ENCODE measurements around the gene MIER2.

Gene MIER2

GRCh38 chr19:310781-311496 lies 33.7 kb downstream of the MIER2 start:
- no peak for DNase-seq (ENCODE audit: low read depth in 2 of 3, low spot score in 1 of 3)

DNA sequence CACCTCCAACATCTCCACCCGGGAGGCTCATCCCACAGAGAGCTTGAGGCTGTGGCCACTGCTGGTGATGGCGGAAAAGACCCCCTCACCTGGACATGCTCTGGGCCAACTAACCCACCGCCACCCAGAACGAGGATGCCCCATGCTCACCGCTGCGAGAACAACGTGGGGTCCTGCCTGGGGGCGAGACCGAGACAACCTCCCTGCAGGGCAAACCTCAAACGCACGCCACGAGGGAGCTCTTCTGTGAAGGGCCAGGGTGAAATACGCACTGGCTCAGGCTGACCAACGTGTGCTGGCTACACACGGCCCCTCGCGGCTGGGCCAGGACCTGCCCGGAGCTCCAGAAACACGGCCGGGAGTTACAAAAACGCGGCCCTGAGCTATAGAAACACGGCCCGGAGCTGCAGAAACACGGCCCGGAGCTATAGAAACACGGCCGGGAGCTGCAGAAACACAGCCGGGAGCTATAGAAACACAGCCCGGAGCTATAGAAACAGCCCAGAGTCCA lies 34.4 kb downstream of the MIER2 start:
- DNase-seq (ENCODE audit: low read depth in 2 of 3, low spot score in 1 of 3), result no peak

GRCh38 chr19:309206-309565 lies 35.4 kb downstream of the MIER2 start:
- no peak for DNase-seq (ENCODE audit: low read depth in 2 of 3, low spot score in 1 of 3)

- DNase-seq (ENCODE audit: low read depth in 2 of 3, low spot score in 1 of 3), result no peak
Measured at GRCh38 chr19:308471-309205, 36.0 kb downstream of the MIER2 start.

DNA sequence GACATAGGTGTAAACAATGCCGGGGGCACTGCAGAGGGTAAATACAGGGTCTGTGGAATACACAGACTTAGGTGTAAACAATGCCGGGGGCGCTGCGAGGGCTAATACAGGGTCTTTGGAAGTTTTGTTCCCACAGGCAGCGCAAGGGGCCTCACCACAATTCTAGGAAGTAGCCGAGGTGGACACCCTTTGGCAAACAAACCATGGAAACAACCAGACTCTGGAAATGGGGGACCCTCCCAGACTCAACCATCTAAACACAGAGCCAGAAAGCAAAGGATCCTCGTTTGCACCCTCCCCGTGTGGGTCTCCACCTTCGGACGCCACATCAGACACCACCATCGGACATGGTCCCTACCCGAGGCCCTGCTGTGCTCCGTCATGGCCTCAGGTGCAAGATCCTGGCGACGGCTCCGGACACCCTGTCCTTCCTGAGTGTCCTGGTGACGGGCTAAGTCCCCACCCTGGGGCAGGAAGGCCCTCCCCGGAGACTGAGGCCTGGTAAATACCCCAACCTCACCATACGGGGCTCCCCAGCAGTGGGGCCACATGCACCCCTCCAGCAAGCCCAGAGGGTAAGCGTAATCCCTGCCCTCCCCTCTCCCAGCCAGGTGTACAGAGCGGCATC lies 36.7 kb downstream of the MIER2 start:
- no peak for DNase-seq (ENCODE audit: low read depth in 2 of 3, low spot score in 1 of 3)

DNA sequence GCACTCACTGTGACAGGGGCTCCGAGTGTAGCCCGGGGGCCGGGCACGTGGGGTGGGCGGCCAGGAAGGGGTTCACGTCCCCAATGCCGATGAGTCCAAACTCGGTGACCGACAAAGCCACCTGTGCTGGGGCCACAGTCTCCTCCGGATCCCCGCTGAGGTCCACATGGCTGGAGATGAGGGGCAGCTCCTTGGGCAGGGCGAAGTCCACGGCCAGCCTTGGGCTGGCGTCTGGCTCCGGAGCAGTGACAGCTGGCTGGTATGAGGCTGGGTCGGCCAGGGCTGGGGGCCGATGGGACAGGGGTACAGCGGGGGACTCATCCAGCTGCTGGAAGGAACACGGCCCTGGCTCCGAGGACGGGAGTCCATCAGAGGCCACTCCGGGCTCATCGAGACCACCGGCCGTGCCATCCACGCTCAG lies 37.5 kb downstream of the MIER2 start:
- DNase-seq (ENCODE audit: low read depth in 2 of 3, low spot score in 1 of 3), result no peak

- DNase-seq (ENCODE audit: low read depth in 2 of 3, low spot score in 1 of 3), result no peak
Measured at GRCh38 chr19:306151-306900, 38.3 kb downstream of the MIER2 start.

GRCh38 chr19:305240-306150 lies 39.1 kb downstream of the MIER2 start:
- DNase-seq (ENCODE audit: low read depth in 2 of 3, low spot score in 1 of 3), result no peak

DNA sequence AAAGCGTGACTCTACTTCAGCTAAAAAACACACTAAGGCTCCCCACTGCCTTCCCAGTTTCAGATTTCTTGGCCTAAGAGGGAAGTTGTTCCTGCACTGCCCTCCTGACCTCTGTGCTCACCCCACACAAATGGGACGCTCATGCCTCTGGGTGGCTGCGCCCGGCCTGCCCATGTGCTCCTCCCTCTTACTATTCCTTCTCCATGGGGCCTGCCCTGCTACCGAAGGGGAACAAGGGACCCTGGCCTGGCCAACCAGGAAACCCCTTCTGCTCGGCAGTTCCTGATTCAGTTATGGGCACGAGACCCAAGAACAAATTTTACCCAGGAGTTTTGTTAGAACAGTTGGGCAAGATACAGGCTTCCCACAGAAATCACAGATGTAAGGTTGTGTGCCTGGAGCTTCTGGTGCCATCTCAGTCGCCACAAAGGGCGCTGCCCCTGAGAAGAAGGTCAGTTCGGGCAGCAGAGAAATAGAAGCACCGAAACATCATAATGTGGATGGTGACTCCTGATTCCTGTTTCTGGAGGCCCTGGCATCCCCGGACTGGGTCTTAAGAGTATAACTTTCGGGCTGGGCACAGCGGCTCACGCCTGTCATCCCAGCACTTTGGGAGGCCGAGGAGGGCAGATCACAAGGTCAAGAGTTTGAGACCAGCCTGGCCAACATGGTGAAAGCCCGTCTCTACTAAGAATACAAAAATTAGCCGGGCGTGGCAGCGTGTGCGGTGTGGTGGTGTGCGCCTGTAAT lies 47.9 kb downstream of the MIER2 start:
- DNase-seq (ENCODE audit: low read depth in 2 of 3, low spot score in 1 of 3), result no peak

GRCh38 chr19:295687-296370 lies 48.8 kb downstream of the MIER2 start:
- DNase-seq (ENCODE audit: low read depth in 2 of 3, low spot score in 1 of 3), result no peak

DNA sequence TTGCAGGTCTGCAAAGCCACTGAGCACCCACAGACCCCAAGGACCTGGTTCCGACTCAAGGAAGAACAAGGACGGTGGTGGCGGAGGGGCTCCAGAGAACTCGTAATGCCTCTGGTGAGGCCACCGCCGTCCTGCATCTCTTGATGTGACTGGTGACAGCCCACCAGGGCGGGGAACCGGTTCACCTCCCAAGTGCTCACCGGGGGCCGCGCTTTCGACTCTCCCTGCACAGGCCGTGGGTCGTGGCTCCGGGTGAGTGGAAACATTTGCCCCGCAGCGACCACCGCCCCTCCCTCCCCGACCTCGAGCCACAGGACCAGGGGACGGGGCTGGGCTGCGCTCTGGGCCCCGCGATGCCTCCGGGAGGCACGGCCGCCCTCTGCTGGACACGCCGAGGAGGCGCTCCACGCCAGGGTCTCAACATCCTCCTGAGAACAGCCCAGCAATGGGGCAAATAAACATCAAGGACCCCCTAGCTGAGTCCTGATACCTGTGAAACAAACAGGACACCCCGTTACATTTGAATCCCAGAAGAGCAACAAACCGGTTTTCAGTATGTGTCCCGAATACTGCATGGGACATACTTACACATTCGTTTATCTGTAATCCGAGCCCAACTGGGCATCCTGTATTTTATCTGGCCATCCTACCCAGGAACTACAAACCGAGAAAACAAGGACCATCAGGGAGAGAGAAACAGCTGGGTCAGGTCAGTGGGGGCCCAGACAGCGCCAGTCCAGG lies 49.5 kb downstream of the MIER2 start:
- DNase-seq (ENCODE audit: low read depth in 2 of 3, low spot score in 1 of 3), result peak in 2 of 3 donors; percentile 33 to 38

DNA sequence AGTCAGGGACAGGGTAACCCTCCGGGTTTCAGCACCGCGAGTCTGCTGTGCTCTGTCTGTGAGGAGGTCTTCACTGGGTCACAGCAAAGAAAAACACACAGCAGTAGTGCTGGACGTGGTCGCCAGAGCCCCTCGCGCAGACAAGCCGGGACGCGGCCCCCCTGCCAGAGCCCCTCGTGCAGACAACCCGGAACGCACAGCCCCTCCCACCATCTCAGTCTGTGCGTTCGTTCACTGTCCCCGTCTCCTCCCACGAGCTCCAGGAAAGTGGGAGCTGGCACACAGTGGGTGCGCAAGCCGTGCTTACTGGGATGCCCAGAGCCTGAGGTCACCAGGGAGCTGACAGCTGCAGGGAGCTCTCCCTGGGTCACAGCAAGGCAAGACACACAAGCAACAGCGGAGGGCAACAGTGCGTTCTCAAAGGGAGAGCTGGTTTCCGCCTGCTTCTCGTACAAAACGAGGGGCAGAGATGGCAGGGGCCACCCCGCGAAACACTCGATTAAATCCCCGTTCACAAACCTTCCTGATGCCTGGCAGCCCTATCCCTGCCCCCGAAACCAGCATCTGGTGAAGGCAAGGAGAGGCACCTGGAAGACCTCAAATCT lies 50.2 kb downstream of the MIER2 start:
- DNase-seq (ENCODE audit: low read depth in 2 of 3, low spot score in 1 of 3), result no peak

DNA sequence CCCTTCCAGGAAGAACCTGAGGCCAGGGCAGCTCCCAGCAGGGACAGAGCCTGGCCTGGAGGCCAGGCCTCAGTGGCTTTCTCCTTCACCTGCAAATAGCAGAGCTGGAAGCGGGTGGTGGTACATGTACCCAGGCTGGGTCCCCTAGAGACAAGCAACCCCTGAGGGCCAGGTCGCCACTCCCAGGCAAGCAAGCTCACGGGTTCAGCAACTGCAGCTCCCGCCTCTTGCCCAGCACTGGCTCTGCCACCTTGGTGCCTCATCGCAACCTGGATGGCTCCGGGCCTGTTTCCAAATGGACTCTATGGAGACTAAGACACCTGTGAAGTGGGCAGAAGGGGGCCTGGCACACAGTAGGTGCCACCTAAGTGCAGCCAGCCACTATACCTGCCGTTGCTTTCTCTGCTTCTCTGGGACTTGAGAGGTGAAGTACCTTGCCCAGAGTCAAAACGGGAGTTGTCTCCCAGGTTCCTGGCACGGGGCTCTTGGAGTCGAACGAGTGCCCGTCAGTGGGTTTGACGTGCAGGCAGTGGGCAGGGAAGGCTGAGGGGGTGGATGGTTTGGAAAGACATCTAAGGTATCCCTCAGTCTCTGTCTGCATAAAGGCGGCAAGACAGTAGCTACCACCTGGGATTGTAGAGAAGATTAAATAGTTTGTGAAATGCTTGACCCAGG lies 51.0 kb downstream of the MIER2 start:
- DNase-seq (ENCODE audit: low read depth in 2 of 3, low spot score in 1 of 3), result no peak

DNA sequence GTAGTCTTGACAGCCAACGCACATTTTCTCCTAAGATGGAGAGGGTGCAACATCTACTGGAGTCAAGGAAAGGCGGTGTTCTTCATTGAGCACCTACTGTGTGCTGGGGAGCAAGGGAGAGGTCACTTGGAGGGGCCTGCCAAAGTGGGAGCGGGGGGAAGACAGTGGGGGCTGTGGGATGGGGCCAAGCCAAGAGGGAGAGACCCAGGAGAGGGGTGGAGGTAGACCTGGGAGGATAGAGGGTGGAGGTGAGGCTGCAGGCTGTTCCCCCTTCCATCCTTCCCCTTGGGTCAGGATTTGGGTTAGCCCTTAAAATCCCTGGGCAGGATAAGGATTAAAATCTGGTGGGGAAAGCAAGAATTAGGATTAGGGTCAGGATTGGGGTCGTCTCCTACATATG lies 51.6 kb downstream of the MIER2 start:
- DNase-seq (ENCODE audit: low read depth in 2 of 3, low spot score in 1 of 3), result no peak

- DNase-seq (ENCODE audit: low read depth in 2 of 3, low spot score in 1 of 3), result no peak
Measured at GRCh38 chr19:292281-292884, 52.2 kb downstream of the MIER2 start.

GRCh38 chr19:291561-292280 lies 52.9 kb downstream of the MIER2 start:
- no peak for DNase-seq (ENCODE audit: low read depth in 2 of 3, low spot score in 1 of 3)

Measured in stimulated activated CD4-positive, alpha-beta T cell treated with anti-CD3 and anti-CD28 coated beads, Interleukin-12 subunit alpha, Interleukin-12 subunit beta, amount 100 ng/mL, for 48 hours (primary cell).